ENCODE results near the gene VPS13C.

Gene VPS13C

DNA sequence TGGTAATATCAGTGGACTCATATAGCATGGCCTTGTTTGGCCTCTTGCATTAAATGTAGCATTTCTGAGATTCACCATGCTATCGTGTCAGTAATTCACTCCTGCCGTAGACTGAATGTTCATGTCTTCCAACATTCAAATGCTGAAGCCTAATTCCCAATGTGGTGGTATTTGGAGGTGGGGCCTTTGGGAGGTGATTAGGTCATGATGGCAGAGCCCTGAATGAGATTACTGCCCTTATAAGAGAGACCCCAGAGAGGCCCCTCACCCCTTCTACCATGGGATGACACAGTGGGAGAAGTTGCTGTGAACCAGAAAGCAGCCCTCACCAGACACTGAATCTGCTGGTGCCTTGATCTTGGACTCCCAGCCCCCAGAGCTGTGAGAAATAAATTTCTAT lies 241.4 kb downstream of the VPS13C start:
- Histone ChIP-seq H3K27me3 (ENCODE audit: insufficient read depth, low read length, poor library complexity, severe bottlenecking) (no peaks in the 10 kb centered on the region), H3K79me2 (ENCODE audit: insufficient read depth, low read length) (no peaks in the 10 kb centered on the region), H3F3A (ENCODE audit: low read depth) (no peaks in the 10 kb centered on the region), H3K4me2 (ENCODE audit: low read depth, low read length, poor library complexity, severe bottlenecking) (no peak overlapping the region), H3K36me3 (ENCODE audit: insufficient read depth, low read length) (no peaks in the 10 kb centered on the region), H3K9ac (ENCODE audit: low read depth, low read length, poor library complexity, severe bottlenecking) (no peak overlapping the region), H4K20me1 (ENCODE audit: insufficient read depth, low read length, poor library complexity, severe bottlenecking) (no peaks in the 10 kb centered on the region), H3K9me2 (replicated peaks; ENCODE audit: low read depth, low read length) (no peaks in the 10 kb centered on the region), H3K9me3 (ENCODE audit: insufficient read depth, low read depth, low read length) (no peaks in the 10 kb centered on the region), H3K4me3 (ENCODE audit: low read length, poor library complexity, severe bottlenecking) (no peak overlapping the region), H3K4me1 (ENCODE audit: insufficient read depth, low read length, poor library complexity, severe bottlenecking) (no peaks in the 10 kb centered on the region), H2AFZ (ENCODE audit: low read length) (no peak overlapping the region)
- no peak for TF ChIP-seq CTCF (conservative IDR thresholded peaks at IDR 0.05; ENCODE audit: low read length)
- TF ChIP-seq EZH2phosphoT487 (IDR thresholded peaks at IDR 0.05; ENCODE audit: borderline replicate concordance) = no peak

DNA sequence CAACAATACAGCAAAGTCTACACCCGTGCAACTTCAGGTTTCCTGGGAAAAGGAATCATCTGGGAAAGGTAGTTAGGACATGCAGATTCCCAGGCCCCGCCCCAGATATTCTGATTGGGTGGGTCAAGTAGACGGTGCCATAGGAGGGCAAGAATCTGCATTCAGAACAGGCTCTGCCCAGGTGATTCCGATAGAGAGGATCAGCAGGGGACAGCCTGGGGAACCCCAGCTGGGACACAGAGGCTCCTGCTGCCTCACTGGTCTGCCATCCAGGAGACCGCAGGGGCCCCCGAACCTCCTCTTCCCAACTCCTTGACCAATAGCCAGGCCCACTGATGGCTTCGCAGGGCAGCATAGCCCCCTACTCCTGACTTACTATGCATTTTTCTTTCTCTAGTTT lies 243.4 kb downstream of the VPS13C start:
- Histone ChIP-seq H4K20me1 (ENCODE audit: insufficient read depth, low read length, poor library complexity, severe bottlenecking) (no peaks in the 10 kb centered on the region), H3K9ac (ENCODE audit: low read depth, low read length, poor library complexity, severe bottlenecking) (no peak overlapping the region), H3F3A (ENCODE audit: low read depth) (no peaks in the 10 kb centered on the region), H3K4me1 (ENCODE audit: insufficient read depth, low read length, poor library complexity, severe bottlenecking) (no peaks in the 10 kb centered on the region), H3K9me2 (replicated peaks; ENCODE audit: low read depth, low read length) (no peaks in the 10 kb centered on the region), H3K9me3 (ENCODE audit: insufficient read depth, low read depth, low read length) (no peaks in the 10 kb centered on the region), H3K36me3 (ENCODE audit: insufficient read depth, low read length) (no peaks in the 10 kb centered on the region), H2AFZ (ENCODE audit: low read length) (no peak overlapping the region), H3K27me3 (ENCODE audit: insufficient read depth, low read length, poor library complexity, severe bottlenecking) (no peaks in the 10 kb centered on the region), H3K79me2 (ENCODE audit: insufficient read depth, low read length) (no peaks in the 10 kb centered on the region), H3K4me3 (ENCODE audit: low read length, poor library complexity, severe bottlenecking) (no peak overlapping the region), H3K4me2 (ENCODE audit: low read depth, low read length, poor library complexity, severe bottlenecking) (no peak overlapping the region)
- TF ChIP-seq CTCF (conservative IDR thresholded peaks at IDR 0.05; ENCODE audit: low read length) = no peak
- TF ChIP-seq EZH2phosphoT487 (IDR thresholded peaks at IDR 0.05; ENCODE audit: borderline replicate concordance) = no peak

- H3K9me3 ChIP-seq (ENCODE audit: insufficient read depth, low read depth, low read length) = no peaks in the 10 kb centered on the region
- H3K4me3 ChIP-seq (ENCODE audit: low read length, poor library complexity, severe bottlenecking) = no peak overlapping the region
- no peak overlapping the region for H2AFZ ChIP-seq (ENCODE audit: low read length)
- H3K27me3 ChIP-seq (ENCODE audit: insufficient read depth, low read length, poor library complexity, severe bottlenecking) = no peaks in the 10 kb centered on the region
- H3K79me2 ChIP-seq (ENCODE audit: insufficient read depth, low read length) = no peaks in the 10 kb centered on the region
- no peaks in the 10 kb centered on the region for H3K36me3 ChIP-seq (ENCODE audit: insufficient read depth, low read length)
- H3K4me1 ChIP-seq (ENCODE audit: insufficient read depth, low read length, poor library complexity, severe bottlenecking) = no peaks in the 10 kb centered on the region
- H3K9me2 ChIP-seq (replicated peaks; ENCODE audit: low read depth, low read length) = no peaks in the 10 kb centered on the region
- H3F3A ChIP-seq (ENCODE audit: low read depth) = no peaks in the 10 kb centered on the region
- H3K4me2 ChIP-seq (ENCODE audit: low read depth, low read length, poor library complexity, severe bottlenecking) = no peak overlapping the region
- no peak overlapping the region for H3K9ac ChIP-seq (ENCODE audit: low read depth, low read length, poor library complexity, severe bottlenecking)
- TF ChIP-seq EZH2phosphoT487 (IDR thresholded peaks at IDR 0.05; ENCODE audit: borderline replicate concordance) = no peak
- TF ChIP-seq CTCF (conservative IDR thresholded peaks at IDR 0.05; ENCODE audit: low read length) = no peak
- H4K20me1 ChIP-seq (ENCODE audit: insufficient read depth, low read length, poor library complexity, severe bottlenecking) = no peaks in the 10 kb centered on the region
These were observed 244.7 kb downstream of the VPS13C start for GRCh38 chr15:61815356-61816083.
